GM06990 (cell line): Measurements from ENCODE around the gene WIPF2.

Source experiments
- DNase-seq: peaks from one replicate; pipeline ENCODE4 v3.0.0-alpha.2; 2011; ENCODE audit not compliant: insufficient read length; ENCODE audit errors: extremely low read depth
- H3K27me3 ChIP-seq: replicated peaks from 2 replicates; pipeline ENCODE4 v1.6.0; 2011; ENCODE audit warnings: low read length; ENCODE audit not compliant: control insufficient read depth, insufficient read depth
- H3K36me3 ChIP-seq: 2 replicates; pipeline ENCODE4 v1.5.1; 2011; ENCODE audit warnings: low read length; ENCODE audit not compliant: control insufficient read depth, insufficient read depth
- H3K4me3 ChIP-seq: replicated peaks from 2 replicates; pipeline ENCODE4 v1.5.1; 2011; ENCODE audit warnings: low read depth, mild to moderate bottlenecking, control low read depth, low read length
- CTCF ChIP-seq: IDR thresholded peaks from 2 replicates; pipeline ENCODE4 v1.5.1; 2011; ENCODE audit warnings: low read length, control low read depth, mild to moderate bottlenecking, inconsistent platforms; ENCODE audit not compliant: insufficient read depth, poor library complexity, severe bottlenecking

The WIPF2 gene

GRCh38 chr17:40318830-40319391 lies 99.8 kb downstream of the WIPF2 start:
- H3K27me3 ChIP-seq = no peaks in the 10 kb centered on the region
- no peak for DNase-seq
- peak overlapping the region; percentile 86 for H3K4me3 ChIP-seq
- no peaks in the 10 kb centered on the region for H3K36me3 ChIP-seq
- TF ChIP-seq CTCF = no peak

- DNase-seq = no peak
- Histone ChIP-seq H3K36me3 (no peaks in the 10 kb centered on the region), H3K4me3 (peak overlapping the region; percentile 86), H3K27me3 (no peaks in the 10 kb centered on the region)
- no peak for TF ChIP-seq CTCF
Observed at GRCh38 chr17:40319651-40320540, 100.8 kb downstream of the WIPF2 start.

GRCh38 chr17:40320756-40321523 lies 101.8 kb downstream of the WIPF2 start:
- no peaks in the 10 kb centered on the region for H3K27me3 ChIP-seq
- DNase-seq = no peak
- H3K4me3 ChIP-seq = peak overlapping the region; percentile 86
- no peaks in the 10 kb centered on the region for H3K36me3 ChIP-seq
- no peak for TF ChIP-seq CTCF

- Histone ChIP-seq H3K4me3 (peak overlapping the region; percentile 86), H3K27me3 (no peaks in the 10 kb centered on the region), H3K36me3 (no peaks in the 10 kb centered on the region)
- DNase-seq = no peak
- TF ChIP-seq CTCF = no peak
Observed at GRCh38 chr17:40321524-40321929, 102.4 kb downstream of the WIPF2 start.

- no peak for TF ChIP-seq CTCF
- peak overlapping the region; percentile 86 for H3K4me3 ChIP-seq
- no peaks in the 10 kb centered on the region for H3K36me3 ChIP-seq
- DNase-seq = no peak
- no peaks in the 10 kb centered on the region for H3K27me3 ChIP-seq
Observed at GRCh38 chr17:40321961-40322357, 102.9 kb downstream of the WIPF2 start.
